Astrocyte (in vitro differentiated cells and primary cell): ENCODE results near the gene FAM131B.

Source experiments
- CTCF ChIP-seq: IDR thresholded peaks from 2 replicates; pipeline ENCODE4 v1.5.1; 2011; ENCODE audit warnings: low read depth, mild to moderate bottlenecking, inconsistent platforms, low read length, moderate library complexity; ENCODE audit not compliant: insufficient read depth
- EZH2 ChIP-seq: IDR thresholded peaks from 2 replicates; pipeline ENCODE4 v1.6.1; 2012; ENCODE audit warnings: mild to moderate bottlenecking, low read length, inconsistent platforms; ENCODE audit not compliant: insufficient read depth

GRCh38 chr7:143308632-143309031, 53.9 kb downstream of the FAM131B start:
- TF ChIP-seq CTCF (no peak), EZH2 (no peak)
